Choroid plexus epithelial cell (primary cell): ENCODE measurements around the gene DBT.

Source experiments
- DNase-seq: peaks from one replicate; pipeline ENCODE4 v3.0.0-alpha.2; 2010; ENCODE audit warnings: low read depth
- H3K4me3 ChIP-seq: 2 replicates; pipeline ENCODE4 v1.5.1; 2011; ENCODE audit warnings: low read depth, mild to moderate bottlenecking, control low read depth, low read length, moderate library complexity
- TF ChIP-seq, protein P1 (sequence below): conservative IDR thresholded peaks from 2 replicates; pipeline ENCODE4 v1.5.1; 2011; ENCODE audit warnings: low read depth, mild to moderate bottlenecking, control low read depth, inconsistent platforms, low read length, moderate library complexity

The DBT gene

DNA sequence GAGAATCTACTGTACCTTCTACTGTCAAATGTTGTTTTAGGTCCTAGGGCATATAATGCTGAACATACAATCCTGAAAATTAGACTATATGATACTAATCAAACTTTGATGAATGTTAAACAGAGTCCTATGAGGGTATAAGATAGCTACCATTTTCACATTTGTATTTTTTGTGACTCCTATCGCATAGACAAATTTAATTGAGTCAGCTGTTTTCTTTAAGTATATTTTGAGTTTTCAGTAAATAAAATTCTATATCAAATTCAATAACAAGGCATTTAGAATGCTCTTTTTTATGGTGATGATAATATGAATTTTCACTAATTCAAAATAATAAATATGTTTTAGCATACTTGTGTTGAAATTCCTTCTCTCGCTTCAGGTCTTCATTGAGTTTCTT, 81.6 kb downstream of the DBT start:
- H3K4me3 ChIP-seq = no peak overlapping the region
- DNase-seq = no peak
- TF ChIP-seq, protein P1, sequence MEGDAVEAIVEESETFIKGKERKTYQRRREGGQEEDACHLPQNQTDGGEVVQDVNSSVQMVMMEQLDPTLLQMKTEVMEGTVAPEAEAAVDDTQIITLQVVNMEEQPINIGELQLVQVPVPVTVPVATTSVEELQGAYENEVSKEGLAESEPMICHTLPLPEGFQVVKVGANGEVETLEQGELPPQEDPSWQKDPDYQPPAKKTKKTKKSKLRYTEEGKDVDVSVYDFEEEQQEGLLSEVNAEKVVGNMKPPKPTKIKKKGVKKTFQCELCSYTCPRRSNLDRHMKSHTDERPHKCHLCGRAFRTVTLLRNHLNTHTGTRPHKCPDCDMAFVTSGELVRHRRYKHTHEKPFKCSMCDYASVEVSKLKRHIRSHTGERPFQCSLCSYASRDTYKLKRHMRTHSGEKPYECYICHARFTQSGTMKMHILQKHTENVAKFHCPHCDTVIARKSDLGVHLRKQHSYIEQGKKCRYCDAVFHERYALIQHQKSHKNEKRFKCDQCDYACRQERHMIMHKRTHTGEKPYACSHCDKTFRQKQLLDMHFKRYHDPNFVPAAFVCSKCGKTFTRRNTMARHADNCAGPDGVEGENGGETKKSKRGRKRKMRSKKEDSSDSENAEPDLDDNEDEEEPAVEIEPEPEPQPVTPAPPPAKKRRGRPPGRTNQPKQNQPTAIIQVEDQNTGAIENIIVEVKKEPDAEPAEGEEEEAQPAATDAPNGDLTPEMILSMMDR = no peak

DNA sequence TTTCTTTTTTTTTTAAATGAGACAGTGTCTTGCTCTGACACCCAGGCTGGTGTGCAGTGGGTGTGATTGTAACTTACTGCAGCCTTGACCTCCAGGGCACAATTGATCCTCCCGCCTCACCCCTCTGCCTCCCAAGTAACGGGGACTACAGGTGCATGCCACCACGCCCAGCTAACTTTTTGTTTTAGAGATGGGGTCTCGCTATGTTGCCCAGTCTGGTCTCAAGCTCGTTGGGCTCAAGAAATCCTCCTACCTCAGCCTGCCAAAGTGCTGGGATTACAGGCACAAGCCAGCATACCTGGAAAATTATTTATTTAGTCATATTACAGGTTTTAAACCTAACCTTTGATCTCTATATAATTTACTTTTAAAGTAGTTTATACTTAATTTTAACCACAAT, 84.9 kb downstream of the DBT start:
- no peak for DNase-seq
- no peak overlapping the region for H3K4me3 ChIP-seq
- TF ChIP-seq, protein P1 = no peak

- no peak overlapping the region for H3K4me3 ChIP-seq
- TF ChIP-seq, protein P1 = no peak
- peak; percentile 78 for DNase-seq
Measured at GRCh38 chr1:100164216-100164615, 85.4 kb downstream of the DBT start.

- H3K4me3 ChIP-seq = no peak overlapping the region
- TF ChIP-seq, protein P1 = no peak
- DNase-seq = no peak
Measured at GRCh38 chr1:100162881-100163280, 86.8 kb downstream of the DBT start.

- TF ChIP-seq, protein P1 = no peak
- DNase-seq = no peak
- no peak overlapping the region for H3K4me3 ChIP-seq
Measured at GRCh38 chr1:100152271-100152670, 97.4 kb downstream of the DBT start.

- TF ChIP-seq, protein P1 = no peak
- no peak for DNase-seq
- no peak overlapping the region for H3K4me3 ChIP-seq
Measured at GRCh38 chr1:100151679-100152078, 98.0 kb downstream of the DBT start.

DNA sequence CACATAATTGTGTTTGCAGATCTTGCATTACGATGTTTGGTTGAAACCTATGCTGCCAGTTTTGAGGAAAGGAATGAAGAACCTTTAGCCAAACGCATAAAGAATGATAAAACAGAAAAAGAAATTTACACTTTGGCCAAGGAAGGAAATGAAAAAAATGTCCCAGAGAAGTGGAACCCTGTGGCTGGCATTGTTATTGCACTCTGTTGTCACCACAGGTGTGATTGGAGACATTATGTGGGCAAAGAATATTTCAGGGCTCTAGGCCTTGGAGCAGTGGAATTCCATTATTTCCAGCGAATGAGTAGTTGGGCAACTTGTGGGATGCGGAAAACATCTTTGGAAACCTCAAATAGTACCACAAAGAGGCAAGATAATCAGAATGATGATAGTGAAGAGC, 101.8 kb downstream of the DBT start:
- TF ChIP-seq, protein P1 = no peak
- no peak overlapping the region for H3K4me3 ChIP-seq
- DNase-seq = no peak
